22Rv1 (cell line): Measurements from ENCODE around the gene NPHP4.
"Not testable (repeated sequence)": the region's sequence is repeated elsewhere in the genome, so short reads cannot be mapped to it uniquely, and the experiment has no call there.

Experiments used
- H3K27ac ChIP-seq: fragments of 450-650 bp; 2 replicates; pipeline ENCODE4 v1.5.1; 2017
- ZFX ChIP-seq: fragments of 450-650 bp; IDR thresholded peaks from 2 replicates; pipeline ENCODE4 v1.6.1; 2017; ENCODE audit warnings: antibody characterized with exemption, borderline replicate concordance
- TF ChIP-seq, protein P1 (sequence below): fragments of 450-650 bp; IDR thresholded peaks from 2 replicates; pipeline ENCODE4 v1.5.1; 2017; ENCODE audit warnings: mild to moderate bottlenecking

NPHP4 gene

DNA sequence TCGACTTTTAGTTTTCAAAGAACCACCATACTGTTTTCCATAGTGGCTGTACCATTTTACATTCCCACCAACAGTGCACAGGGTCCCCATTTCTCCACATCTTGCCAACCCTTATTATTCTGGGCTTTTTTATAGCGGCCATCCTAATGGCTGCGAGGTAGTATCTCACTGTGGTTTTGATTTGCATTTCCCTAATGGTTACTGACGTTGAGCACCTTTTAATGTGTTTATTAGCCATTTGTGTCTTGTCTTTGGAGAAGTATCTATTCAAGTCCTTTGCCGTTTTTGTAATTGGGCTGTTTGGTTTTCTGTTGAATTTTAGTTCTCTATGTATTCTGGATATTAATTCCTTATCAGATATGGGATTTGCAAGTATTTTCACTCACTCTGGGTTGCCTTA is 31.1 kb upstream of the NPHP4 start:
- H3K27ac ChIP-seq: no peak overlapping the region
- TF ChIP-seq, protein P1, sequence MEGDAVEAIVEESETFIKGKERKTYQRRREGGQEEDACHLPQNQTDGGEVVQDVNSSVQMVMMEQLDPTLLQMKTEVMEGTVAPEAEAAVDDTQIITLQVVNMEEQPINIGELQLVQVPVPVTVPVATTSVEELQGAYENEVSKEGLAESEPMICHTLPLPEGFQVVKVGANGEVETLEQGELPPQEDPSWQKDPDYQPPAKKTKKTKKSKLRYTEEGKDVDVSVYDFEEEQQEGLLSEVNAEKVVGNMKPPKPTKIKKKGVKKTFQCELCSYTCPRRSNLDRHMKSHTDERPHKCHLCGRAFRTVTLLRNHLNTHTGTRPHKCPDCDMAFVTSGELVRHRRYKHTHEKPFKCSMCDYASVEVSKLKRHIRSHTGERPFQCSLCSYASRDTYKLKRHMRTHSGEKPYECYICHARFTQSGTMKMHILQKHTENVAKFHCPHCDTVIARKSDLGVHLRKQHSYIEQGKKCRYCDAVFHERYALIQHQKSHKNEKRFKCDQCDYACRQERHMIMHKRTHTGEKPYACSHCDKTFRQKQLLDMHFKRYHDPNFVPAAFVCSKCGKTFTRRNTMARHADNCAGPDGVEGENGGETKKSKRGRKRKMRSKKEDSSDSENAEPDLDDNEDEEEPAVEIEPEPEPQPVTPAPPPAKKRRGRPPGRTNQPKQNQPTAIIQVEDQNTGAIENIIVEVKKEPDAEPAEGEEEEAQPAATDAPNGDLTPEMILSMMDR: no peak
- no peak for TF ChIP-seq ZFX

DNA sequence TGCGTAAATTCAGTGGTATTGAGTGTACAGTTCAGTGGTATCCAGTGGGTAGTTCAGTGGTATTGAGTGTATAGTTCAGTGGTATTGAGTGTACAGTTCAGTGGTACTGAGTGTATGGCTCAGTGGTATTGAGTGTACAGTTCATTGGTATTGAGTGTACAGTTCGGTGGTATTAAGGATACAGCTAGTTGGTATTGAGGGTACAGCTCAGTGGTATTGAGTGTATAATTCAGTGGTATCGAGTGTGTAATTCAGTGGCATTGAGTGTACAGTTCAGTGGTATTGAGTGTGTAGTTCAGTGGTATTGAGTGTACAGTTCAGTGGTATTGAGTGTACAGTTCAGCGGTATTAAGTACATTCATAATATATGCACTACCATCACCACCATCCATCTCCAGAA is 30.0 kb upstream of the NPHP4 start:
- TF ChIP-seq, protein P1: no peak
- TF ChIP-seq ZFX: no peak

DNA sequence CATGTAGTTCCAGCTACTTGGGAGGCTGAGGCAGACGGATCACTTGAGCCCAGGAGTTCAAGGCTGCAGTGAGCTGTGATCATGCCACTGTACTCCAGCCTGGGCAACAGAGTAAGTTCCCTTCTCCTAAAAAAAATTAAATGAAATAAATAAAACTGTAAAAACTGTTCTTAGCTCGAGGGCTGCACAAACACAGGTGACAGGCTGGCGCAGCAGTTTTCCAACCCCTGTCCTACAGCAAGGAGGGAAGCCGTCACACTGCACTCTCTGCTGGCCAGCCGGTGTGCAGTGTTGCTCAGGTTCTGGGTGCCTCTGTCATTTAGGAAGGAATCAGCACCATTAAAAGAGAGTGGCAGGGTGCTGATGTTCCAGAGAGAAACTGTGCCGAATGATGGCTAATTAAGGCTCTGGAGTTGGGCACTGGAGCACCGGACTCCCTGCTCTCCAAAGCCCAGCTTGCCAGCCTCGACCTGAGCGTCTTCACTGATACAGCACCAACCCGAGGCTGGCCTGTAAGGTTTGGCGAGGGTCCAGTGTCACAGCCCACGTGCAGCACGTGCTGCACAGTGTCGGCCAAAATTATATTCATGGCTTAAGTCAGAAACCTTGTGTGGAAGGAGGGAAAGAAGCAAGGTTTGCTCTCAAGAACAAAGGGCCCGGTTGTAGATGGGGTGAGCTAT is 27.1 kb upstream of the NPHP4 start:
- no peak overlapping the region for H3K27ac ChIP-seq
- no peak for TF ChIP-seq ZFX
- TF ChIP-seq, protein P1: no peak

More for the DNA sequence above, 30.0 kb upstream of the NPHP4 start:
- H3K27ac ChIP-seq: no peak overlapping the region

DNA sequence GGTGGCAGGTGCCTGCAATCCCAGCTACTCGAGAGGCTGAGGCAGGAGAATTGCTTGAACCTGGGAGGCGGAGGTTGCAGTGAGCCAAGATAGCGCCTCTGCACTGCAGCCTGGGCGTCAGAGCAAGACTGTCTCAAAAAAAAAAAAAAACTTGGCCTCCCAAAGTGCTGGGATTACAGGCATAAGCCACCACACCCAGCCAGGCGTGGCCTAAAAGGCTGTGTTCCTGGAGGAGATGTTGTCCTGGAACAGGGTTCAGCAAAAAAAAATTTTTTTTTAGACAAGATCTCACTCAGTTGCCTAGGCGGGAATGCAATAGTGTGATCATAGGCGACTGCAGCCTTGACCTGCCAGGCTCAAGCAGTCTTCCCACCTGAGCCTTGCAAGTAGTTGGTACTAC is 25.4 kb upstream of the NPHP4 start:
- not testable (repeated sequence) for H3K27ac ChIP-seq

DNA sequence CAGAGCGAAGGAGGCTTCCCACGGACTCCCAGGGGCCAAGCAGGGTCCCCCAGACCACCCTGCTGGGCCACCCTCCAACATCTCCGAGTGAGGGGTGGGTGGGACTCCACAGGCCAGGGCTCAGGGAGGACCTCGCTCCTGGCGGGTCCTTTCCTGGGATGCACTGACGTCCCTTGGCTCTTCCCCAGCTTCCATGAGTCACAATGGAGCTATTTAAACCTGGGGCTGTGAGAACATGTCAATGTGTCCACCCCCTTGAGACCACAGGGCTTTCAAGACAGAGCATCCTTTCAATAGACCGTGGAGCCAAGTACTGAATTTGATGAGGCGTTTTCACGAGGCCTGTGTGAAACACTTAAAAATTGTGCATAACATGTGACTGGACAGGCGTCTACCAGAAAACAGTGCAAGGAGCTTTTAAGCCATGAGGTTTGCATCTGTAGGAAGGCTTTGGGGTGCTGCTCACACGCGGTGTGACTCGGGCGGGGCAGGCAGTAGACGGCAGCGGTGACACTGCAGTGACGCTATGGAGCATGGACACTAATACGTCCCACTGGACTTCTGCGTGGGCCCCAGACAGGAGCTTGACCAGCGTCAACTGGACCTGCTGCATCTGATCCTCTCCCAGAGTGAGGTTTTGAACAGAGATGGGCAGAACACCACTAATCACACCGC is 24.1 kb upstream of the NPHP4 start:
- TF ChIP-seq, protein P1: no peak
- TF ChIP-seq ZFX: no peak
- H3K27ac ChIP-seq: no peak overlapping the region

DNA sequence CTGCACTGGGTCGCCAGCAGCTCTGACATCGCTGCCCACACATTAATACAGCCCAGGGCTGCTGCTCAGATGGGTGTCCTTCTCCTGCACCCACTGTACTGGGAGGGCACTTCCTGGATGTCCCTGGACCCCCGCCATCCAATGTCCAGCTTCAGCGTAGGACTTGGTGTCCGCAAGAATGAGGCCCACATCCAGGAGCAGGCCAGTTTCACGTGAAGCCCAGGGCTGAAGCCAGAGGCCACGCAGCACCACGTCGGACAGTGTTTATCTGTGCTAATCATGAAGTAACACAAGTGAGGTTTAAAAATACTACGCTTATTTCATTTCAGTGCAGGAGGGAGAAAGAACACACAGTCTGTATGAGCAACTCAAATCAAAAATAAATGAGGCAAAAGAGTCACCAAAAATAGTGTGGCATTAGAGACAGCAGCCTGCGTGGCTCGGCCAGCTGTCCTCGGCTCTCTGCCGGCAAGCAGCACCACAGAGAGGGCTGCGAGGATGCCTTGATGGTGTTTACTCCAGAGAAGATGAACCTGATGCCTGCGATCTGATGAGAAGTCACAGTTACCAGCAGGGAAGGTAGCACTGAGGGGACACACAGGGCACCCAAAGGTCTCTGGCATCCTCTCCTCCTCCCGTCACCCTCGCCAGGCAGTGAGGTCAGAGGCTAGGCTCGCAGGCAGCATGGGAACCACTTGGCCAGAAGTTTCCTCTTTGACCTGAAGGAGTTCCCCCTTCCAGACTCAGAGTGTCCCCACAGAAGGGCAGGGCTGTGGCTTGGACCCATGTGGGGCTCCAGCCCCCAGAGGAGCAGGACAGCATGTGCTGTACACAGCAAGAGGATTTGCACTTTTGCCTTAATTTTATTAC is 22.1 kb upstream of the NPHP4 start:
- H3K27ac ChIP-seq: no peak overlapping the region
- TF ChIP-seq, protein P1: no peak

DNA sequence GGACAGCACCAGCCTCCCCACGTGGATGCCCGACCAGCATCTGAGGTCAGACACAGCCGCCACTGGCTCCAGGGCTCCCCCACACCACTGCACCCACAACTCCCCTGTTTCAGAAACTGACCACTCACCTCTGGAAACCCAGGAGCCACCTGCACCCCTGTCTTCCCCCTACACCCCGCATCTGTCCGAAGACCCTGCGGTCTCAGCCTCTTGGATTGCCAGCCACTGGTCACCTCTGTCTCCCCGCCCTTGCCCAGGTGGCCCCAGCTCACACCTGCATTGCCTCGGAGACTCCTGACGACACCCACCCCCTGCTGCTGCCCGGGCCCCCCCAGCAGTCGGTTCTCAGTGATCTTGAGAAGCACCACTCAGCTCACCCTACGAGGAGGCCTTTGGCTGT is 21.3 kb upstream of the NPHP4 start:
- H3K27ac ChIP-seq: no peak overlapping the region
- TF ChIP-seq, protein P1: no peak
- no peak for TF ChIP-seq ZFX
